DOHH2 (cell line): ENCODE results near the gene DMP1.

ENCODE experiments used
- EZH2phosphoT487 ChIP-seq: fragments of 200-600 bp; sonication (generic); IDR thresholded peaks from 2 replicates; pipeline ENCODE4 v1.6.1; 2017; ENCODE audit warnings: borderline replicate concordance, mild to moderate bottlenecking, antibody characterized with exemption, low read length, moderate library complexity, mixed read lengths
- TF ChIP-seq, protein P1 (sequence below): fragments of 200-600 bp; sonication (generic); IDR thresholded peaks from one replicate; pipeline ENCODE4 v1.5.1; 2014; ENCODE audit warnings: antibody characterized with exemption, mild to moderate bottlenecking, low read depth, low read length; ENCODE audit not compliant: poor library complexity, severe bottlenecking

DNA sequence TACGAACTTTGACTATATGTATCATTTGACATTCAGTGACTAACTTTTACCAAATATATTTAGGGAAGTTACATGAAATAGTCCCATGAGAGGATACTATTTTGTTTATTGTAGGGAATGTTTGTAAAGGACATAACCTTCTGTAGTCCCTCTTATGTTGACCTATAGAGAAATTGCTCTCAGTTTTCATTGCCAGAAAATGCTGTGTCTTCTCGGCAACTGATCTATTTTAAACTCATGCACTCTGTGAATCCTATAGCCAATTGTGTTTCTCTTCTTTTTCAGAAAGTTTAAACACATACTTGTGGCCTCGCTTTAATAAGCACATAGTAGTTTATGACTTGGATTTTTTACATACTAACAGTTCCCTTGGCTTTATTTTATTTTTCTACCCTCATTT is 38.2 kb downstream of the DMP1 start:
- TF ChIP-seq, protein P1, sequence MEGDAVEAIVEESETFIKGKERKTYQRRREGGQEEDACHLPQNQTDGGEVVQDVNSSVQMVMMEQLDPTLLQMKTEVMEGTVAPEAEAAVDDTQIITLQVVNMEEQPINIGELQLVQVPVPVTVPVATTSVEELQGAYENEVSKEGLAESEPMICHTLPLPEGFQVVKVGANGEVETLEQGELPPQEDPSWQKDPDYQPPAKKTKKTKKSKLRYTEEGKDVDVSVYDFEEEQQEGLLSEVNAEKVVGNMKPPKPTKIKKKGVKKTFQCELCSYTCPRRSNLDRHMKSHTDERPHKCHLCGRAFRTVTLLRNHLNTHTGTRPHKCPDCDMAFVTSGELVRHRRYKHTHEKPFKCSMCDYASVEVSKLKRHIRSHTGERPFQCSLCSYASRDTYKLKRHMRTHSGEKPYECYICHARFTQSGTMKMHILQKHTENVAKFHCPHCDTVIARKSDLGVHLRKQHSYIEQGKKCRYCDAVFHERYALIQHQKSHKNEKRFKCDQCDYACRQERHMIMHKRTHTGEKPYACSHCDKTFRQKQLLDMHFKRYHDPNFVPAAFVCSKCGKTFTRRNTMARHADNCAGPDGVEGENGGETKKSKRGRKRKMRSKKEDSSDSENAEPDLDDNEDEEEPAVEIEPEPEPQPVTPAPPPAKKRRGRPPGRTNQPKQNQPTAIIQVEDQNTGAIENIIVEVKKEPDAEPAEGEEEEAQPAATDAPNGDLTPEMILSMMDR: no peak
- no peak for TF ChIP-seq EZH2phosphoT487
